GM18520 (cell line): Measurements from ENCODE around the gene ZNF77.
"Not testable (repeated sequence)": the region's sequence is repeated elsewhere in the genome, so short reads cannot be mapped to it uniquely, and the experiment has no call there.

Source experiments
- ATAC-seq: cut with Tn5 transposase; IDR thresholded peaks from one replicate; pipeline ENCODE4 v1.9.1; 2021; ENCODE audit not compliant: unreplicated experiment

The ZNF77 gene

GRCh38 chr19:2970201-2970835 is 25.5 kb upstream of the ZNF77 start:
- no peak for ATAC-seq

DNA sequence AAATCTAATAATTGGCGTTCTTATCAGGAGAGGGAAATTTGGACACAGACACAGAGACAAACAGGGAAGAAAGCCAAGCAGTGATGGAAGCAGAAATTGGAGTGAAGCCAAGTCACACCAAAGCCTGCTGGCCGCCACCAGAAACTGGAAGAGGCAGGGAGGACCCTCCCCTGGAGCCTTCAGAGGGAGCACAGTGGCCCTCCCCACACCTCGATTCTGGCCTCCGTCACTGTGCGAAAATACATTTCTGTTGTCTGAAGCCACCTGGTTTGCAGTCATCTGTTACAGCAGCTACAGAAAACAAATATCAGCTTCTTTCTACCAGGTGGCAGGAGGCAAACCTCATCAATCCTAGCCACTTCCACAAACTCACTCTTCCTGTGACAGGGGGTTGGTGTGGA is 24.3 kb upstream of the ZNF77 start:
- ATAC-seq, result no peak

- no peak for ATAC-seq
These were observed 23.2 kb upstream of the ZNF77 start for GRCh38 chr19:2967972-2968371.

GRCh38 chr19:2964874-2965273 is 20.1 kb upstream of the ZNF77 start:
- no peak for ATAC-seq

DNA sequence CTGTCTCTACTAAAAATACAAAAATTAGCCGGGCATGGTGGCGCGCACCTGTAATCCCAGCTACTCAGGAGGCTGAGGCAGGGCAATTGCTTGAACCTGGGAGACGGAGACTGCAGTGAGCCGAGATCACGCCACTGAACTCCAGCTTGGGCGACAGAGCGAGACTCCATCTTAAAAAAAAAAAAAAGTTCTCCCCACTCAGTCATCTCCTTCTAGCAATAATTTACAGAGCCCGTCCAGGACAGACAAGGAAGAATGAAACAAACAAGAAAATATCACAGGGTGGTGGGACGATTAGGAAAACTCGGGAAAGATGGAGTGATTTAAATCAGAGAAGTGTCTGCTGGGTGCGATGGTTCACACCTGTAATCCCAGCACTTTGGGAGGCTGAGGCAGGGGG is 18.9 kb upstream of the ZNF77 start:
- not testable (repeated sequence) for ATAC-seq

DNA sequence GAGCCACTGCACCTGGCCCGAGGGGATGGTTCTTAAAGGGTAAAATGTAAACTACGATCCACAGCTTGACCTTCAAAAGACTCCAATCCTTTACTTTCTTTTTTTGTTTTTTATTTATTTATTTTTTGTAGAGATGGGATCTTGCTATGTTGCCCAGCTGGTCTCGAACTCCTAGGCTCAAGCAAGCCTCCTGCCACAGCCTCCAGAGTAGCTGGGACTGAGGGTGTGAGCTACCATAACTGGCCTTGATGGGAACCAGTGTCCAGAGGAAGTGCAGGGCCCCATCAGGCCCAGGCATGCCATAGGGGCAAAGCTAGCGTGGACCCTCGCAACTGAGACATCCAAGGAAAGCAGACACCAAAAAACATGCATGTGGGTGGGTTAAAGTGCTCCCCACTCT is 18.4 kb upstream of the ZNF77 start:
- ATAC-seq, result no peak

DNA sequence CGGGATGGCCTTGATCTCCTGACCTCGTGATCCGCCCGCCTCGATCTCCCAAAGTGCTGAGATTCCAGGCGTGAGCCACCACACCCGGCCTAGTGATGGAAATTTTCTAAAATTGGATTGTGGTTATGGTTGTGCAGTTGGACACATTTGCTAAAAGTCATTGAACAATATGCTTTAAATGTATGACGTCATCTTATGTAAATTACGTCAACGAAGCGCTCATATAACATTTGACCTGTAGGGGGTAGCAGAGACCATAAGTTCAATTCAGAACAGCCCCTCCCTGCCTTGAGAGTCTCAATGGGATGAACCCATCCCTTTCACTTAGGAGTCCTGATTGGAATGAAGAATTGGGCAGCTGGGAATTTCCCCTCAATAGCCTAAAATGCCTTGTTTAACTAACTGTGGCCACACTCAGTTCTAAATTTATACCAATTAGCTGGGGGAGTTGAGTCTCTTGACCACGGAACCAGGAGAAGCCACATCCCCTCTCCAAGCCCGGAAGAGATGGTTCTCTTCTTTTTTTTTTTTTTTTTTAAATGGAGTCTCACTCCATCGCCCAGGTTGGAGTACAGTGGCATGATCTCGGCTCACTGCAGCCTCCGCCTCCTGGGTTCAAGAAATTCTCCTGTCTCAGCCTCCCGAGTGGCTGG is 17.4 kb upstream of the ZNF77 start:
- ATAC-seq, result no peak

- ATAC-seq, result no peak
These were observed 15.3 kb upstream of the ZNF77 start for GRCh38 chr19:2960120-2960519.

- no peak for ATAC-seq
These were observed 12.4 kb upstream of the ZNF77 start for GRCh38 chr19:2957160-2957559.

DNA sequence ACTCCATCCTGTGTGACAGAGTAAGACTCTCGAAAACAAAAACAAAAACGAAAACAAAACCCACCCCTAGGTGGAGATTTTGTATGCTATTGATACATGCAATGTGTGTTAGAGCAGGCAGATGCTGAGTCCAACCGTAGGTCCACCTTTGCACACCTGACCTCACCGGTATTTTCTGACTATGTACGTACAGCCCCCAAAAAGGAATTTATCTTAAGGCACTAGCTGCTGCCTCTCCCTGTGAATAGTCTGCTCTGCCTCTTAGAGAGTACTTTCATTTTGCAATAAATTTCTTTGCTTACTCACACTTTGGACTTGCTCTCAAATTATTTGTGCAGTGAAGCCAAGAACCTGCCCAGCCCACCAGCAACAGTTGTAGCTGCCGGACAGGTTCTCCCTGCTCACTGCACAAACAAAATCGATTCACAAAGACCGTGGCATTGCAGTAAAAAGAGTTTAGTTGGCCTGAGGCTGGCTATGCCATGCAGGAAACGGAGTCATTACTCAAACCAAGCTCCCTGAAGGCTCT is 8.2 kb upstream of the ZNF77 start:
- ATAC-seq, result no peak

GRCh38 chr19:2950286-2951124 is 5.7 kb upstream of the ZNF77 start:
- peak; percentile 94 for ATAC-seq

GRCh38 chr19:2949939-2950285 is 5.1 kb upstream of the ZNF77 start:
- ATAC-seq, result no peak

DNA sequence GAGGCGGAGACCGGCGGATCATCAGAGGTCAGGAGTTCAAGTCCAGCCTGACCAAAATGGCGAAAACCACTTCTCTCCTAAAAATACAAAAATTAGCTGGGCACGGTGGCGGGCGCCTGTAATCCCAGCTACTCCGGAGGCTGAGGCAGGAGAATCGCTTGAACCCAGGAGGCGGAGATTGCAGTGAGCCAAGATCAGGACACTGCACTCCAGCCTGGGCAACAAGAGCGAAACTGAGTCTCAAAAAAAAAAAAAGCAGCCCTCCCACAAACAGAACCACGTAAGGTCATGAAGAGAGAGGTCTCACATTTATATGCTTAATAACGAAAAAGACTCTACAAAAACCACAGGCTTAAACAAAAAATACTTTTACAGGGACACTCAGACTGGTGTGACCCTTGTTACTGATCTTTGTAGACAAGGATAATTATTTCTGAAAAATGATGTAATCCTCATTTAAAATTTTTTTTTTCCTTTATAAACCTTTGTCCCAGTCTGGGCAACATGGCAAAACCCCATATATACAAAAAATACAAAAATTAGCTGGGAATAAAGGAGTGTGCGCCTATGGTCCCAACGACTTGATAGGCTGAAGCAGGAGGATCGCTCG is 909 bp upstream of the ZNF77 start:
- no peak for ATAC-seq

GRCh38 chr19:2944403-2944774 is 382 bp downstream of the ZNF77 start:
- no peak for ATAC-seq

GRCh38 chr19:2942928-2943640 is 1.7 kb downstream of the ZNF77 start:
- ATAC-seq, result no peak

- ATAC-seq, result not testable (repeated sequence)
These were observed 8.9 kb downstream of the ZNF77 start for GRCh38 chr19:2935863-2936262.

DNA sequence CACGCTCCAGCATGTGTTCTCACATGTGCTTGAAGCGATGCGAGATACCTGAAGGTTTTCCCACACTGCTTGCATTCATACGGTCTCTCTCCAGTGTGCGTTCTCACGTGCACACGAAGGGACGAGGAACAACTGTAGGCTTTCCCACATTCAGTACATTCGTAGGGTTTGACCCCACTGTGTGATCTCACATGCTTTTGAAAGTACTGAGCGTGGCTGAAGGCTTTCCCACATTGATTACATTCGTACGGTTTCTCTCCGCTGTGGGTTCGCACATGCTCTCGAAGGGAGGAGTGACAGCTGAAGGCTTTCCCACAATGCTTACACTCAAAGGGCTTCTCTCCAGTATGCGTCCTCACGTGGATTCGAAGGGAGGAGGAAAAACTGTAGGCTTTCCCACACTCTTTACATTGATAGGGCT is 11.3 kb downstream of the ZNF77 start:
- no peak for ATAC-seq

DNA sequence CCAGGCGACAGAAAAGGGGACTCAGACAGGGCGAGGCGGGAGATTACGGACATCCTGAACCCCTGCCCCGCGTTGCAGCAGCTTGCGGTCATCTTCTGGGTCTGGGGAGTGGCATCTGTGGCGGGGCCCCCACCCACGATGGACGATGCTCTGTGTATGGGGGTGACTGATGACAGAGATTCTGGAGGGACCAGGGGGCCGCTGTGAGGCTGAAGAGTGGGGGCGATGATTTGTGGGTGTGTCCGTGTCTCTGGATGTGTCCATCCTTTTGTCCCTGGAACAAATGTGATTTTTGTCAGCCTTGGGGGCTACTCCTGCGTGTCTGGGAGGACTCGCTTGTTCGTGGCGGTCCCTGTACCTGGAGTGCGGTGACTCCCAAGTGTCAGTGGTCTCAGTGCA is 17.7 kb downstream of the ZNF77 start:
- ATAC-seq, result no peak

GRCh38 chr19:2926341-2927031 is 18.3 kb downstream of the ZNF77 start:
- no peak for ATAC-seq

DNA sequence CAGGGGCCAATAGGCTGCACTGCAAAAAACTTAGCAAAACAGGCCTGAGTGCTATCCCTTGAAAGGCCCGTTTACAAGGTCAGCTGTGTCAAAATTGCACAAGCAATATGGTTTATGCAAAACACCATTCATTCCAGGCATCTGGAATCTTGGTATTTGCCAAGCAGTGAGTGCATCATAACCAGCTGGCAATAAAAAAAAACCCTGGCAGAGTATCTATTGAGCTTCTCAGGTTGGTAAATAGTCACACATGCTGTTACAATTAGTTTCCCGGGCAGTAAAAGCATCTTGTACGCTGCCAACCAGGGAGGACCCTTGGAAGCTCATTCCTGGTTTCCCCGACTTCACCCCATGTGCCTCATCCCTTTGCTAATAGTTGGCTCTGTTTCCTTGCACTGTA is 21.3 kb downstream of the ZNF77 start:
- ATAC-seq, result no peak
